Motor neuron (in vitro differentiated cells): ENCODE measurements around the gene TNPO1. TPM values are rescaled to one million over a fixed set of nuclear protein-coding genes. Genes with fewer than 3 reads are reported as not detected.
A peak's percentile ranks its signal among the peaks of the same experiment; 100 is the strongest.

ENCODE experiments used
- ATAC-seq, 8 experiments: fragments of 200-7000 bp; cut with Tn5 transposase; replicated peaks in 6 of 8; 2 replicates each; pipeline ENCODE4 v1.8.0; 2021; ENCODE audit warnings: mild to moderate bottlenecking in 8 of 8, moderate library complexity in 8 of 8
- H3K27ac ChIP-seq, 2 donors: fragments of 250-450 bp; sonication (Bioruptor Pico); 2 replicates each; pipeline ENCODE4 v1.9.0; 2021; ENCODE audit warnings: antibody characterized with exemption in 2 of 2, mild to moderate bottlenecking in 2 of 2, moderate library complexity in 1 of 2
- H3K4me1 ChIP-seq, 2 donors: fragments of 250-450 bp; sonication (Bioruptor Pico); replicated peaks in 1 of 2; 2 replicates each; pipeline ENCODE4 v1.6.1; 2021; ENCODE audit warnings: antibody characterized with exemption in 2 of 2, mild to moderate bottlenecking in 2 of 2, moderate library complexity in 1 of 2
- H3K4me3 ChIP-seq, 5 donors: fragments of 250-450 bp; sonication (Bioruptor Pico); 2 replicates each; pipeline ENCODE4 v1.9.0; 2021; ENCODE audit warnings: antibody characterized with exemption in 5 of 5, mild to moderate bottlenecking in 5 of 5, moderate library complexity in 4 of 5
- WGBS, 10 experiments: fragments of 450-650 bp; shearing (Covaris generic); methylation state at CpG; one replicate each; pipeline ENCODE4 v1.0.0; 2022; 5-methylcytosine and 5-hydroxymethylcytosine counted together
- in situ Hi-C, 9 experiments: fragments of 400-800 bp; cut with MboI; loops; one replicate each; pipeline ENCODE4 v1.15.0; 2021; ENCODE audit warnings: low sequenced_read_pairs in 9 of 9, low pct_unique_long_range_greater_than_20kb in 2 of 9; ENCODE audit not compliant: unreplicated experiment in 9 of 9
- total RNA-seq, 8 experiments: library from RNA; unstranded; fragments of 300-600 nt; gene quantifications; 2 replicates each; pipeline versions ENCODE4 v1.2.3 to v1.2.4, GENCODE V29; 2022

TNPO1 gene
- total RNA-seq, 8 experiments from 2014 or later, result 89.3 to 122 (median 100.0) TPM

- in situ Hi-C loops, result loop anchor here in 2 of 9 experiments (25.0 kb wide), 2 partner anchors 485 to 710 kb away; no protein-coding TSS in a partner anchor
- H3K4me3 ChIP-seq, result peak overlapping the region in 2 of 5 donors; percentile 83 to 89
- 0 to 3% (median 0%) methylated on average over 2 to 3 of the region's 3 CpGs; no CpG with 5 or more reads in 1 of the 10 experiments for WGBS, 10 experiments
- ATAC-seq, result no peak
- no peak overlapping the region for H3K27ac ChIP-seq
- H3K4me1 ChIP-seq, result peaks cover 3 to 32% of the 10 kb centered on the region in 2 donors
Measured at GRCh38 chr5:72847439-72847838, 31.0 kb downstream of the TNPO1 start.

- H3K27ac ChIP-seq, result peak overlapping the region; percentile 87 to 93
- peak; percentile 75 to 87 (median 80) for ATAC-seq
- in situ Hi-C loops, result loop anchor here in 2 of 9 experiments (25.0 kb wide), 2 partner anchors 486 to 711 kb away; no protein-coding TSS in a partner anchor
- H3K4me1 ChIP-seq, result peaks cover 3 to 32% of the 10 kb centered on the region in 2 donors
- WGBS, 10 experiments, result 0 to 29% (median 0%) methylated on average over 1 to 21 of the region's 32 CpGs; no CpG with 5 or more reads in 4 of the 10 experiments
- peak overlapping the region; percentile 68 to 89 (median 72) for H3K4me3 ChIP-seq
Measured at GRCh38 chr5:72847989-72848473, 31.6 kb downstream of the TNPO1 start.

GRCh38 chr5:72848474-72849428, 32.3 kb downstream of the TNPO1 start:
- H3K4me1 ChIP-seq, result peaks cover 3 to 32% of the 10 kb centered on the region in 2 donors
- WGBS, 10 experiments, result 0 to 14% (median 0%) methylated on average over 1 to 6 of the region's 81 CpGs
- H3K4me3 ChIP-seq, result peak overlapping the region; percentile 68 to 89 (median 72)
- ATAC-seq, result peak; percentile 63 to 86 (median 80)
- in situ Hi-C loops, result loop anchor here in 2 of 9 experiments (25.0 kb wide), 2 partner anchors 486 to 711 kb away; no protein-coding TSS in a partner anchor
- peak overlapping the region; percentile 87 to 93 for H3K27ac ChIP-seq

- 0 to 33% (median 13%) methylated on average over 2 to 4 of the region's 4 CpGs; no CpG with 5 or more reads in 2 of the 10 experiments for WGBS, 10 experiments
- no peak for ATAC-seq
Measured at GRCh38 chr5:72849546-72849945, 33.1 kb downstream of the TNPO1 start.

GRCh38 chr5:72850113-72850512, 33.7 kb downstream of the TNPO1 start:
- no peak overlapping the region for H3K27ac ChIP-seq
- peak overlapping the region in 3 of 5 donors; percentile 69 to 89 (median 83) for H3K4me3 ChIP-seq
- in situ Hi-C loops, result loop anchor here in 1 of 9 experiments (25.0 kb wide), 1 partner anchor 488 kb away; no protein-coding TSS in a partner anchor
- WGBS, 10 experiments, result 30 to 88% (median 69%) methylated on average over 1 to 2 of the region's 2 CpGs
- H3K4me1 ChIP-seq, result peaks cover 5 to 32% of the 10 kb centered on the region in 2 donors
- no peak for ATAC-seq

More at GRCh38 chr5:72849546-72849945, 33.1 kb downstream of the TNPO1 start:
- in situ Hi-C loops, result loop anchor here in 2 of 9 experiments (25.0 kb wide), 2 partner anchors 487 to 712 kb away; no protein-coding TSS in a partner anchor
- Histone ChIP-seq H3K27ac (no peak overlapping the region), H3K4me3 (peak overlapping the region; percentile 68 to 89 (median 72)), H3K4me1 (peaks cover 5 to 32% of the 10 kb centered on the region in 2 donors)

DNA sequence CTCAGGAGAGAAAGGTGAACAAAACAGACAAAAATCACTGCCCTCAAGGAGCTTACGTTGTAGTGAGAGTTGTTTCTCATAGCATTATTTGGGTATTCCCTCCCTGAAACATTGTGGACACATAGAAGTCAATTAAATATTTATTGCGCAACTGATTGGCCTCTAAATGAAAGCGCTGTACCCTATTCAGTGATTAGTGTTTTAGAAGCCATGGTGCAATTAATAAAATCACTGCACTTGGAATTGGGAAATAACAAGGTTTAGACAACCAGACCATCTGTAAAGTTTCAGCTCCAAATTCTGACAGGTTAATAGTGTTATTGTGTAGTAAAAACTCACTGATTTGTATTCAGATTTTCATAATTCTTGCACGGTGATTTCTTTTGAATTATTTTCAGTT, 35.9 kb downstream of the TNPO1 start:
- no peak for ATAC-seq
- no peak overlapping the region for H3K4me3 ChIP-seq
- in situ Hi-C loops, result loop anchor here in 1 of 9 experiments (25.0 kb wide), 1 partner anchor 490 kb away; no protein-coding TSS in a partner anchor
- H3K4me1 ChIP-seq, result peaks cover 5 to 31% of the 10 kb centered on the region in 2 donors
- 76 to 100% (median 94%) methylated on average over 1 to 4 of the region's 4 CpGs for WGBS, 10 experiments
- H3K27ac ChIP-seq, result no peak overlapping the region

- Histone ChIP-seq H3K27ac (no peak overlapping the region), H3K4me3 (no peak overlapping the region), H3K4me1 (peaks cover 5 to 22% of the 10 kb centered on the region in 2 donors)
- WGBS, 10 experiments, result 62 to 100% (median 92%) methylated on average over 1 to 3 of the region's 3 CpGs
- ATAC-seq, result no peak
- in situ Hi-C loops, result loop anchor here in 1 of 9 experiments (25.0 kb wide), 1 partner anchor 492 kb away; no protein-coding TSS in a partner anchor
Measured at GRCh38 chr5:72854419-72854818, 38.0 kb downstream of the TNPO1 start.

DNA sequence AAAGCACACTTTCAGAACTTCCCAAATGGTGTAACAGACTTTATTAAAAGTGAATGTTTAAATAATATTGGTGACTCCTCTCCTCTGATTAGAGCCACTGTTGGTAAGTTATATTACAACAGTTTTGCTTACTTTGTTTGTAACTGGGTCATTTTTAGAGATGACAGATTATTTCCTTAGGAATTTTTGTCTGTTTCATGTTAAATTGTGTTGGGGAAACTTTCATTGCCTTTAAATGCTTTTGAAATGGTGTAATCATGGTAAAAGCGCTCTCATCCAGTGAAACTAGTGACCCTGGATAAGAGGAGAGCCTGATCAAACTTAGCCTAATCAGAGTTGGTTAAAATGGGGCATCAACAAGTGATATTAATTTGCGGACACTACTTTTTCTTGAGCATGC, 39.4 kb downstream of the TNPO1 start:
- in situ Hi-C loops, result loop anchor here in 1 of 9 experiments (25.0 kb wide), 1 partner anchor 494 kb away; no protein-coding TSS in a partner anchor
- 60 to 100% (median 91%) methylated on average over 1 to 2 of the region's 2 CpGs; no CpG with 5 or more reads in 2 of the 10 experiments for WGBS, 10 experiments
- ATAC-seq, result no peak
- Histone ChIP-seq H3K4me1 (peaks cover 5 to 8% of the 10 kb centered on the region in 2 donors), H3K27ac (no peak overlapping the region), H3K4me3 (no peak overlapping the region)

DNA sequence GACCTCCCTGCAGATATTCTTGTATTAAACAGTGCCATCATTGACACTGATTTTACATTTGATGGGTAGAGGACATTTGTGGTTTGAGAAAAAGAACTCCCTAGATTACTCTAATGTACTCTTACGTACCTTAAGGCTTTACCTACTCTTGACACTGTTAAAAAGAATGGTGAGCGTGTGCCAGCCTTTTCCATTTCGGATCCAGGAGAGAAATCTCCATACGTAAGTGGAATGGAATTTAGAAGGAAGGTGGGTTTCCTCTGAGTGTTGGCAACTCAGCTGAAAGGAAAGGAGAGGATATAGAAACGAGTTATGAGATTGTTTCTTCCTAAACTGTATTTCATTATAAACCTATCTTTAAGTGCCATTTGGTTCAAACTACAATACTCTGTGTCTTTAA, 40.9 kb downstream of the TNPO1 start:
- H3K27ac ChIP-seq, result no peak overlapping the region
- in situ Hi-C loops, result loop anchor here in 1 of 9 experiments (25.0 kb wide), 1 partner anchor 495 kb away; no protein-coding TSS in a partner anchor
- peaks cover 0 to 2% of the 10 kb centered on the region in 2 donors for H3K4me1 ChIP-seq
- no peak for ATAC-seq
- no peak overlapping the region for H3K4me3 ChIP-seq
- 80 to 100% (median 96%) methylated on average over 2 to 5 of the region's 5 CpGs for whole genome bisulfite sequencing, 10 experiments

GRCh38 chr5:72859127-72859526, 42.7 kb downstream of the TNPO1 start:
- in situ Hi-C loops, result loop anchor here in 1 of 9 experiments (25.0 kb wide), 1 partner anchor 497 kb away; no protein-coding TSS in a partner anchor
- WGBS, 10 experiments, result 20 to 100% (median 100%) methylated on average over 1 of the region's 1 CpG; no CpG with 5 or more reads in 4 of the 10 experiments
- no peak overlapping the region for H3K4me3 ChIP-seq
- no peak overlapping the region for H3K27ac ChIP-seq
- H3K4me1 ChIP-seq, result peaks cover 0 to 2% of the 10 kb centered on the region in 2 donors
- no peak for ATAC-seq

DNA sequence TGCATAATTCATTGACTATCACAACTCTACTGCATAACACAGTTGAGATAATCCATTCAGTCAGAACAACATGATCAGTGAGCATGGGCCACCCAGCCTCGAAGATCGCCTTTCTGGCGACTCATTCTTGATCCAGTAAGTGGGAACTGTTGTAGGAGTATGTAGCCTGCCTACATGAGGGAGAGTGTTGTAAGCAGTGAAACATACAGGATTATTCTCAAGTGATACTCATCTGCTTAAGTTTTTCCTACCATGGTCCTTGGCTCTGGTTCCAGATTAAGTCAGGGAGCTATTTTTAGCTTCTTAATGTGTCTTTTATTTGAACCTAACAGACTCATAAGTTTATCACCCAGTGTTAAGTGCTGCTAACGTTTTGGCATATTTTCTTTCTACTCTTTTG, 44.0 kb downstream of the TNPO1 start:
- H3K4me1 ChIP-seq, result no peaks in the 10 kb centered on the region
- no peak overlapping the region for H3K4me3 ChIP-seq
- 14 to 100% (median 97%) methylated on average over 1 to 3 of the region's 4 CpGs; no CpG with 5 or more reads in 1 of the 10 experiments for WGBS, 10 experiments
- in situ Hi-C loops, result loop anchor here in 1 of 9 experiments (25.0 kb wide), 1 partner anchor 498 kb away; no protein-coding TSS in a partner anchor
- no peak overlapping the region for H3K27ac ChIP-seq
- peak in 1 of 8 experiments; percentile 59 for ATAC-seq

- Histone ChIP-seq H3K4me3 (no peak overlapping the region), H3K27ac (no peak overlapping the region), H3K4me1 (no peaks in the 10 kb centered on the region)
- in situ Hi-C loops, result loop anchor here in 1 of 9 experiments (25.0 kb wide), 1 partner anchor 509 kb away; no protein-coding TSS in a partner anchor
- ATAC-seq, result peak in 3 of 8 experiments; percentile 41 to 76 (median 44)
- WGBS, 10 experiments, result 9 to 83% (median 40%) methylated on average over 1 of the region's 1 CpG
Measured at GRCh38 chr5:72871366-72872024, 55.0 kb downstream of the TNPO1 start.
